IgD-negative memory B cell (primary cell): ENCODE results near the gene IL16. TPM values are rescaled to one million over a fixed set of nuclear protein-coding genes. Genes with fewer than 3 reads are reported as not detected.
"Not testable (repeated sequence)": the region's sequence is repeated elsewhere in the genome, so short reads cannot be mapped to it uniquely, and the experiment has no call there.

ENCODE experiments used
- H3K27ac Mint-ChIP-seq, 3 donors: one replicate each; pipeline ENCODE4 v1.8.0; 2020 to 2022; ENCODE audit warnings: mild to moderate bottlenecking in 3 of 3, mixed read lengths in 3 of 3, moderate library complexity in 1 of 3
- H3K27me3 Mint-ChIP-seq: one replicate; pipeline ENCODE4 v1.8.0; 2021; ENCODE audit warnings: mixed read lengths
- H3K36me3 Mint-ChIP-seq: one replicate; pipeline ENCODE4 v1.8.0; 2020; ENCODE audit warnings: mild to moderate bottlenecking, mixed read lengths
- H3K4me1 Mint-ChIP-seq, 3 donors: one replicate each; pipeline ENCODE4 v1.8.0; 2020 to 2022; ENCODE audit warnings: mixed read lengths in 3 of 3, mild to moderate bottlenecking in 1 of 3
- H3K4me3 Mint-ChIP-seq, 4 donors: one replicate each; pipeline ENCODE4 v1.8.0; 2020 to 2022; ENCODE audit warnings: mild to moderate bottlenecking in 4 of 4, mixed read lengths in 4 of 4, moderate library complexity in 3 of 4
- H3K9me3 Mint-ChIP-seq, 3 donors: one replicate each; pipeline ENCODE4 v1.8.0; 2020 to 2021; ENCODE audit warnings: mixed read lengths in 3 of 3, mild to moderate bottlenecking in 1 of 3
- polyA plus RNA-seq: library from polyadenylated mRNA; unstranded; fragments of 300-500 nt; fragmentation: Illumina TruSeq; gene quantifications from one replicate; pipeline ENCODE4 v1.2.3, GENCODE V29; 2021

Gene IL16
- polyA plus RNA-seq, 1 donor from 2014 or later, result 301 TPM

GRCh38 chr15:81183439-81183775 lies 13.3 kb upstream of the IL16 start:
- no peaks in the 10 kb centered on the region for H3K4me1 Mint-ChIP-seq
- H3K27me3 Mint-ChIP-seq, result peaks cover 21% of the 10 kb centered on the region
- no peak overlapping the region for H3K27ac Mint-ChIP-seq
- peaks cover 0 to 3% (median 0%) of the 10 kb centered on the region in 3 donors for H3K9me3 Mint-ChIP-seq
- no peak overlapping the region for H3K4me3 Mint-ChIP-seq
- peaks cover 4% of the 10 kb centered on the region for H3K36me3 Mint-ChIP-seq

GRCh38 chr15:81184188-81184587 lies 12.5 kb upstream of the IL16 start:
- peaks cover 0 to 3% (median 0%) of the 10 kb centered on the region in 3 donors for H3K9me3 Mint-ChIP-seq
- peaks cover 21% of the 10 kb centered on the region for H3K27me3 Mint-ChIP-seq
- H3K36me3 Mint-ChIP-seq, result peaks cover 4% of the 10 kb centered on the region
- H3K4me1 Mint-ChIP-seq, result no peaks in the 10 kb centered on the region
- no peak overlapping the region for H3K27ac Mint-ChIP-seq
- no peak overlapping the region for H3K4me3 Mint-ChIP-seq

- H3K9me3 Mint-ChIP-seq, result no peaks in the 10 kb centered on the region
- H3K4me1 Mint-ChIP-seq, result no peaks in the 10 kb centered on the region
Observed at GRCh38 chr15:81185631-81186295, 10.9 kb upstream of the IL16 start.

DNA sequence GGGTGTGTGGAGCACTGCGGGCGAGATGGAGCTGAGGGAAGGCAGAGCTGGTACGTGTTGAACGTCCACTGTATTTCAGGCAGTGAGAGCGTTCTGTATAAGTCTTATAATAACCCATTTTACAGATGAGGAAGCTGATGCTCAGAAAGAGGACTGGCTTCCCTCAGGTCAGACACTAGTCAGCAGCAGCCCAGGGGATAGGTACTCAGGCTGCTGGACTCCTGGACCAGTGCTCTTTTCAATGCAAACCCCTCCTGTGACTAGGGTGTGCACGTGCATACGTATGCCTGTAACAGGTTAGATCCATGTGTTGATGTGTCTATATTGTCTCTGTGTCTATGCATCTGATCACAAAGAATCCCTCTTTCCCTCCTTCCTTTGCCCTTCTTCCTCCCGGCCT lies 8.3 kb upstream of the IL16 start:
- Mint-ChIP-seq H3K9me3 (no peaks in the 10 kb centered on the region), H3K36me3 (peaks cover 4% of the 10 kb centered on the region), H3K4me1 (no peaks in the 10 kb centered on the region), H3K27me3 (peaks cover 19% of the 10 kb centered on the region), H3K27ac (no peak overlapping the region), H3K4me3 (no peak overlapping the region)

More at GRCh38 chr15:81185631-81186295, 10.9 kb upstream of the IL16 start:
- Mint-ChIP-seq H3K4me3 (no peak overlapping the region), H3K27me3 (peaks cover 24% of the 10 kb centered on the region), H3K36me3 (peaks cover 4% of the 10 kb centered on the region), H3K27ac (no peak overlapping the region)

DNA sequence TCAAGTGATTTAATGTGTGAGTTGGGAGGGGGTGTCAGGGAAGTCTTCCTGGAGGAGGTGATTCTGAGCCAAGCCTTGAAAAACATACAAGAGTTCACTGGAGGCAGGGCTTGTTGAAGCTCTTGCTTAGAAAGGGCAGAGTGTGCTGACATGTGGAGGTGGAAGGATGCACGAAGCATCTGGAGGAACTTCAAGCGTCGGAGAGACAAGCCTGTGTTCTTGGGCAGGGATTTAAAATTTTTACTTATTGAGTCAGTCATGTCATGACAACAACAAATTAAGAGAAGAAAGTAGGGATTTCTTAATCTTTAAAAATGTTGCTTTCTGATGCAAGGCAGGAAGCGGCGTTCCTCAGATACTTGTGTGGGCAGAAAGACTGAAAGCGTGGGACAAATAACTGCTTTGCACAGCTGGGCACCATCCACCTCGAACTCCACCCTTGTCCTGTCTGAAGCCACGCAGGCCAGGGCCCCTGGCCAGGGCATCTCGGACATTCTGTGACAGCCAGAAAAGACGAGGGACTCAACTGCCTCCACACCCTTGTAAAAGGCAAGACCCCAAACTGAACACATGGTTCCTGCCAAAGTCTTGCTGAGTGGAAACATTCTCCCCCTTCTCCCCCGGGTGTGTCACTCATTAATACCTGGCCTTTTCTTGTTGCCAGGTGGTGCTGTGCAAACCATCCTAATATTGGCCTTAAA lies 6.9 kb upstream of the IL16 start:
- Mint-ChIP-seq H3K4me1 (no peaks in the 10 kb centered on the region), H3K36me3 (no peaks in the 10 kb centered on the region), H3K27ac (no peak overlapping the region), H3K9me3 (no peaks in the 10 kb centered on the region), H3K27me3 (peaks cover 18% of the 10 kb centered on the region), H3K4me3 (no peak overlapping the region)

DNA sequence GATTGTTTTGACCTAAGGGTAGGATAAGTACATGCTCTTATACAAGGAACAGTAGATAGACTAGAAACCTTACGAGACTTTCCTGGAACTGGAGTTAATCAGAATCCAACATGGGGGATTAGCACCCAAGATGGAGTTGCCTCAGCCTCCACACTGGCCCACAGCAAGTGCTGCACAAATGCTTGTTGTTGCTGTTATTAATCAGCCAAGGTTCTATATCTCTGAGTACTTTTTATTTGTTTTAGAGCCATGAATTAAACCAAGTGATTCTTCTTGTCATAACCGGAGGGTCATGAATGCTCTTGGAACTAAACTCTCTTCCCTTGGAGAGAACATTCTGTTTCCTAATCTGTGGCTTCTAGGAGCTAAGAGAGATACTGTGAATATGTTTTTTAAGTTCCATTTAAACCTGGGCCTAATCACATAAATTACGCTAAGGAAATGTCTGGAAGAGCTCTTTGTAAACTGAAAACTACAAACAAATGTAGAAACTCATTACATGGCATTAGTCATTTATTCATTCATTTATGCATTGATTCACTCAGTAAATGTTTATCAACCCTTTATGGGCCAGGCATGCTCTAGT lies 5.7 kb upstream of the IL16 start:
- Mint-ChIP-seq H3K4me3 (no peak overlapping the region), H3K27me3 (peaks cover 18% of the 10 kb centered on the region), H3K27ac (no peak overlapping the region), H3K4me1 (no peaks in the 10 kb centered on the region), H3K9me3 (no peaks in the 10 kb centered on the region), H3K36me3 (no peaks in the 10 kb centered on the region)

DNA sequence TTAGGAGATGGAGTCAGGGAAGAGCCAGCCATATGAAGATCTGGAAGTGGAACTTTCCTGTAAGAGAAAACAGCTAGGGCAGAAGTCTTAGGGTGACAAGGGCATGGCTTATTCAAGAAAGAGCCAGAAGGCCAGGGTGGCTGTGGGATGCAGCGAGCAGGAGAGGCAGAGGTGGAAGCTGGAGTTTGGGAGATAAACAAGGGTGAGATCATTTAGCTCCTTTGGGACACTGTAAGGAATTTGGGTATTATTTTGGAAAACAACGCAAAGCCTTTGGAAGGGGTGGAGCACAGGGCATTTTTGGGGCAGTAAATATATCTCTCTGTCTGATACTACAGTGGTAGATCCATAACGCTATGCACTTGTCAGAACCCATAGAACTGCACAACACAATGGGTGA lies 5.0 kb upstream of the IL16 start:
- Mint-ChIP-seq H3K36me3 (no peaks in the 10 kb centered on the region), H3K9me3 (no peaks in the 10 kb centered on the region), H3K4me3 (no peak overlapping the region), H3K4me1 (no peaks in the 10 kb centered on the region), H3K27me3 (peaks cover 18% of the 10 kb centered on the region), H3K27ac (no peak overlapping the region)

DNA sequence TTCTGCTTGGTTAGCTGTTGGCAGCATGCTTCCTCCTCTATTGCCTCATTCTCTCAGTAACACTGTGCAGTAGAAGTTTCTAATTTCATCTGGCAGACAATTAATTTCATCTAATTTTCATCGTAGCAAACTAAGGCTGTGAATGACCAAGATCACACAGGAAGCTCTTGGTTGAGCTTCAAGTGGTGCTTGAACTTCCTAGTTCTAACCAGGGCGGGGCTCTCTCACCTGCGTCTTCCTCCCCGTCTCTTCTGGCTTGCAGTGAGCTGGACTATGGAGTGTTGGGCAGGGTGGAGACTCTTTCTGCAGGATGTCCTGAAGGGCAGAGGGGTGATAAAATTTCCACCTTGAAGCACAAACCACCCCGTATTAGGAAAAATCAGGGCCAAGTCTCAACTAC lies 2.0 kb upstream of the IL16 start:
- peaks cover 14% of the 10 kb centered on the region for H3K27me3 Mint-ChIP-seq
- H3K4me3 Mint-ChIP-seq, result no peak overlapping the region
- H3K9me3 Mint-ChIP-seq, result no peaks in the 10 kb centered on the region
- no peaks in the 10 kb centered on the region for H3K4me1 Mint-ChIP-seq
- H3K36me3 Mint-ChIP-seq, result no peaks in the 10 kb centered on the region
- no peak overlapping the region for H3K27ac Mint-ChIP-seq

GRCh38 chr15:81195339-81195864 lies 1.3 kb upstream of the IL16 start:
- H3K36me3 Mint-ChIP-seq, result no peaks in the 10 kb centered on the region
- H3K9me3 Mint-ChIP-seq, result no peaks in the 10 kb centered on the region
- H3K27ac Mint-ChIP-seq, result no peak overlapping the region
- H3K4me3 Mint-ChIP-seq, result no peak overlapping the region
- peaks cover 14% of the 10 kb centered on the region for H3K27me3 Mint-ChIP-seq
- H3K4me1 Mint-ChIP-seq, result no peaks in the 10 kb centered on the region

GRCh38 chr15:81197255-81197630 lies 564 bp downstream of the IL16 start:
- no peaks in the 10 kb centered on the region for H3K9me3 Mint-ChIP-seq
- H3K27ac Mint-ChIP-seq, result no peak overlapping the region
- no peaks in the 10 kb centered on the region for H3K4me1 Mint-ChIP-seq
- H3K36me3 Mint-ChIP-seq, result no peaks in the 10 kb centered on the region
- H3K27me3 Mint-ChIP-seq, result peaks cover 5% of the 10 kb centered on the region
- H3K4me3 Mint-ChIP-seq, result no peak overlapping the region

- H3K4me1 Mint-ChIP-seq, result no peaks in the 10 kb centered on the region
- peaks cover 5% of the 10 kb centered on the region for H3K27me3 Mint-ChIP-seq
- H3K9me3 Mint-ChIP-seq, result no peaks in the 10 kb centered on the region
- H3K27ac Mint-ChIP-seq, result no peak overlapping the region
- no peaks in the 10 kb centered on the region for H3K36me3 Mint-ChIP-seq
- H3K4me3 Mint-ChIP-seq, result no peak overlapping the region
Observed at GRCh38 chr15:81197688-81198281, 1.1 kb downstream of the IL16 start.

DNA sequence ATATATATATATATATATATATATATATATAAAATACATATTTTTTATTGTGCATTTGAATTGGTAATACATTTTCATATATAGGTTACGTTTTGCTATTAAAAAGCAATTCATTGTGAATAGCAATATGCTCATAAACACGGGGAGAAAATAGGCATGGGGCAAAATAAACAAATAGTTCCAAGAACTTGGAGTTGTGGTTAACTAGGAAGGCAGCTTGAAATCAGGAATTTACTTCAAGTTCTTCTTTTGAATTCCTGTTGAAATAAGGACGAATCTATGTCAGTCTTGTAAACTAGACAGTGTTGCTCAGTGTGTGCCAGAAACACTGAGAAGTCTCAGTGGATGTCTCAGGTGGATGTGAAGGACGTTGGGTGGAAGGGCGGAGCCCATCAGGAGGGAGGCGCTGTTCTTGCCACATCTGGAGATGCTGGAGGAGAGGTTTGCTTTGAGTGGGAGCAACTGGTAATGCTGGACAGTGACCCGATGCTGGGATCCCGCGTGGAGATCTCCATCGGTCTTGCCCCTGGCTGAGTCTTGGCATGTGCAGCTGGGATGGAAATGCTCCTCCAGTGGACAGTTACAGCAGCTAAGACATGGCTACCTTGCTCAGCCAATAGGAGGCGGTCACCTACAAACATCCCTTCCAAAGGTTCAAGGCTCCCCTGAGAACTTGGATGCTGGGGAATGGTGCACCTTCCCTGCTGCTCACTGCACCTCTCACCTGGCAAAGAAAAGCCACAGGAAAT lies 2.5 kb downstream of the IL16 start:
- Mint-ChIP-seq H3K4me1 (no peaks in the 10 kb centered on the region), H3K36me3 (no peaks in the 10 kb centered on the region), H3K27me3 (peaks cover 3% of the 10 kb centered on the region), H3K27ac (no peak overlapping the region), H3K9me3 (no peaks in the 10 kb centered on the region), H3K4me3 (no peak overlapping the region)

- H3K36me3 Mint-ChIP-seq, result peaks cover 2% of the 10 kb centered on the region
- H3K27me3 Mint-ChIP-seq, result peaks cover 5% of the 10 kb centered on the region
- H3K27ac Mint-ChIP-seq, result no peak overlapping the region
- H3K9me3 Mint-ChIP-seq, result peaks cover 5 to 11% (median 7%) of the 10 kb centered on the region in 3 donors
- H3K4me1 Mint-ChIP-seq, result no peaks in the 10 kb centered on the region
- no peak overlapping the region for H3K4me3 Mint-ChIP-seq
Observed at GRCh38 chr15:81206018-81206417, 9.3 kb downstream of the IL16 start.

GRCh38 chr15:81207987-81208386 lies 11.3 kb downstream of the IL16 start:
- H3K27me3 Mint-ChIP-seq, H3K4me1 Mint-ChIP-seq, H3K4me3 Mint-ChIP-seq, H3K36me3 Mint-ChIP-seq, H3K27ac Mint-ChIP-seq: not testable (repeated sequence)
- H3K9me3 Mint-ChIP-seq, result peaks cover 5 to 11% (median 7%) of the 10 kb centered on the region in 3 donors

DNA sequence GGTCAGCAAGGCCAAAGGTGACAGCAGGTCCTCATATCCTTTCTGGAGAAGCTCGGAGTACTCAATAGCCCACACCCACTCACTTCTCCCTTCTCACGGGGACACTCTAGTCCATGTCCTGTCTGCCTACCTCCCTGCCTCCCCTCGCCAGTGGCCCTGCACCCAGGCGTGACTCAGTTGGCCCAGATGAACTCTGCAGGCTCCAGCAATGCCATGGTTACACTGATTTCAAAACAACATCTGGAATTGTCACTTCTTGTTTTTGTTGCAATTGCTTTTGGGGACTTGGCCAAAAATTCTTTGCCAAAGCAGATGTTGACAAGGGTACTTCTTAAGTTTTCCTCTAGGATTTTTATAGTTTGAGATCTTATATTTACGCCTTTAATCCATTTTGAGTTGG lies 13.0 kb downstream of the IL16 start:
- peaks cover 12% of the 10 kb centered on the region for H3K27me3 Mint-ChIP-seq
- peaks cover 5% of the 10 kb centered on the region for H3K36me3 Mint-ChIP-seq
- H3K4me3 Mint-ChIP-seq, result no peak overlapping the region
- peaks cover 8 to 23% (median 18%) of the 10 kb centered on the region in 3 donors for H3K9me3 Mint-ChIP-seq
- no peaks in the 10 kb centered on the region for H3K4me1 Mint-ChIP-seq
- H3K27ac Mint-ChIP-seq, result no peak overlapping the region
